ENCODE results near the gene SMC1B. TPM values are rescaled to one million over a fixed set of nuclear protein-coding genes. Genes with fewer than 3 reads are reported as not detected.

SMC1B gene
- not detected for total RNA-seq

DNA sequence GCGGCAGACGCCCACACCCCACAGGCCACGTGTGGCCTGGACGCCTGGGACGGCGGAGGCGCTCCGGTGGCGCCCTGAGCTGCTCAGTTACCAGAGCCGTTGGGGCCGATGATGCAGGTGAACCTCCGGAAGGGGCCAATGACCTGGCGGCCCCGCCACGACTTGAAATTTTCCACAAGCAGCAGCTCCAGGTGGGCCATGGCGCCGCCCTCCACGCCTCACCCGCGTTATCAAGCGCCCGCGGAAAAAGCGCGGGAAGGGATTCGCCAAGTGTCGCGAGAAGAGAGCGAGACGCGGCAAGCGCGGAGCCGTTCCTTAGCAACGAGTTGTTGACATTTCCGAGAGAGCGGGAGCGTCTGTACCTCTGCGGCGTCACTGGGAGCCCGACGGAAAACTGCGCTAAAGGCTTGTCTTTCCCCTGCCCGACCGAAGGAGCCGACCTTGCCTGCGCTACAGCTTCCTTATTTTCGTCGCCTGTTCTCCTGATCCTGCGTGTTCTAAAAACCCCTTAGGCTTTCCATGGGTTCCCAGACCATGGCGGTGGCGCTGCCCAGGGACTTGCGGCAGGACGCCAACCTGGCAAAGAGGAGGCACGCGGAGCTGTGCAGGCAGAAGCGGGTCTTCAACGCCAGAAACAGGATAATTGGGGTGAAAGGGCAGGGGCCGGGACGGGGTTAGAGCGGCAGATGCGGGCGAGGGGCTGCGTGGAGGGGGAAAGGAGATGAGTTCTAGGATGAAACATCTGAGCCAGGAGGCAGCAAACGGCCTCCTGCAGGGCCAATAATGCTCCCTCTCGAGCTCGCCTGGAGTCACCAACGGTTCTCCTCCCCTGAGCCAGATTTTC is at the start of gene SMC1B, which contains the start of gene RIBC2:
Gene SMC1B (minus strand): TSS at position 232 of the 844 bp plus-strand sequence. CDS start 32 bp downstream, at position 200.
Gene RIBC2 (plus strand): TSS at position 326 of the 844 bp plus-strand sequence. CDS start 194 bp downstream, at position 520.
- WGBS, 2 donors (ENCODE audit: low coverage in 1 of 2): 0 to 17% methylated on average over 3 to 68 of the region's 68 CpGs
- in situ Hi-C loops (cut with MboI; ENCODE audit: low pct_ligation_motif_present in 1 of 4, low pct_unique_long_range_greater_than_20kb in 1 of 4, low sequenced_read_pairs in 3 of 4): no loop called here
- Histone ChIP-seq H3K9me3 (no peaks in the 10 kb centered on the region), H3K27ac (peak within 1 kb of the TSS in 2 of 4 donors; percentile 18 to 42), H3K4me1 (peaks cover 7 to 13% (median 11%) of the 10 kb centered on the region in 4 donors), H3K36me3 (no peaks in the 10 kb centered on the region), H3K4me3 (peak within 1 kb of the TSS; percentile 24 to 51 (median 33)), H3K27me3 (no peaks in the 10 kb centered on the region)
- TF ChIP-seq CTCF (IDR thresholded peaks at IDR 0.05) (no peak), POLR2A (IDR thresholded peaks at IDR 0.05) (no peak), EP300 (IDR thresholded peaks at IDR 0.05; ENCODE audit: low read depth) (no peak), POLR2AphosphoS5 (IDR thresholded peaks at IDR 0.05) (no peak)
- DNase-seq: peak; percentile 80
- intact Hi-C loops (cut with DNase I; ENCODE audit: low total_unique reads): no loop called here

DNA sequence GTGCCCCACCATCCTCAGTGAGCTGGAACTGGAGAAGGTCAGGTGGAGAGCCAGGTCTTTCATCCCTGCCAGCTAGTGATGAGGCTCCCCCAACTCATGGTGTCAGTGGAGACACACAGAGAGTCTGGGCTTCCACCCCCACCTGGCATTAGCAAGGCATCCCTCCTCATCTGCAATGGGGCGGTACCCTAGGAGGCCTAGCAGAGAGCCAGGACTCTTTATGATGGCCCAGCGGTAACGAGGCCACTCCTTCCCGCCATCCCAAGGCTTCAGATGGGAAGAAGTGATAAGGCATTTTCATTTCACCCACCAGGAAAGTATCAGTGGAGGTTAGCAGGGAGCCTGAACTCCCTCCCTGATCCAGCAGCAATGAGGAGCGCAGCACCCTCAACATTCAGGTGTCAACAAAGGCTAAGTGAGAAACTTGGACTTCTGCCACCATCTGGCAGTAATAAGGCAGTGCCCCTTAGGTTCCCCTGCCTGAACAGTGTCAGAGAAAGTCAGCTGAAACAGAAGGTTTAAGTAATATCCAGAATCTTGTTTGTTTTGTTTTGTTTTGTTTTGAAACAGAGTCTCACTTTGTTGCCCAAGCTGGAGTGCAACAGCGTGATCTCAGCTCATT is 48.7 kb upstream of the SMC1B start:
- intact Hi-C loops (cut with DNase I; ENCODE audit: low total_unique reads) (no loop called here), in situ Hi-C loops (cut with MboI; ENCODE audit: low pct_ligation_motif_present in 1 of 4, low pct_unique_long_range_greater_than_20kb in 1 of 4, low sequenced_read_pairs in 3 of 4) (no loop called here)
- 65% methylated on average over 6 of the region's 6 CpGs; no CpG with 5 or more reads in 1 of the 2 donors for WGBS, 2 donors (ENCODE audit: low coverage in 1 of 2)
- DNase-seq: no peak
- Histone ChIP-seq H3K9me3 (no peaks in the 10 kb centered on the region), H3K4me1 (peaks cover 0 to 3% (median 0%) of the 10 kb centered on the region in 4 donors), H3K36me3 (no peaks in the 10 kb centered on the region), H3K27me3 (no peaks in the 10 kb centered on the region), H3K4me3 (no peak overlapping the region), H3K27ac (no peak overlapping the region)
- TF ChIP-seq CTCF (IDR thresholded peaks at IDR 0.05) (no peak), POLR2A (IDR thresholded peaks at IDR 0.05) (no peak), EP300 (IDR thresholded peaks at IDR 0.05; ENCODE audit: low read depth) (no peak), POLR2AphosphoS5 (IDR thresholded peaks at IDR 0.05) (no peak)

DNA sequence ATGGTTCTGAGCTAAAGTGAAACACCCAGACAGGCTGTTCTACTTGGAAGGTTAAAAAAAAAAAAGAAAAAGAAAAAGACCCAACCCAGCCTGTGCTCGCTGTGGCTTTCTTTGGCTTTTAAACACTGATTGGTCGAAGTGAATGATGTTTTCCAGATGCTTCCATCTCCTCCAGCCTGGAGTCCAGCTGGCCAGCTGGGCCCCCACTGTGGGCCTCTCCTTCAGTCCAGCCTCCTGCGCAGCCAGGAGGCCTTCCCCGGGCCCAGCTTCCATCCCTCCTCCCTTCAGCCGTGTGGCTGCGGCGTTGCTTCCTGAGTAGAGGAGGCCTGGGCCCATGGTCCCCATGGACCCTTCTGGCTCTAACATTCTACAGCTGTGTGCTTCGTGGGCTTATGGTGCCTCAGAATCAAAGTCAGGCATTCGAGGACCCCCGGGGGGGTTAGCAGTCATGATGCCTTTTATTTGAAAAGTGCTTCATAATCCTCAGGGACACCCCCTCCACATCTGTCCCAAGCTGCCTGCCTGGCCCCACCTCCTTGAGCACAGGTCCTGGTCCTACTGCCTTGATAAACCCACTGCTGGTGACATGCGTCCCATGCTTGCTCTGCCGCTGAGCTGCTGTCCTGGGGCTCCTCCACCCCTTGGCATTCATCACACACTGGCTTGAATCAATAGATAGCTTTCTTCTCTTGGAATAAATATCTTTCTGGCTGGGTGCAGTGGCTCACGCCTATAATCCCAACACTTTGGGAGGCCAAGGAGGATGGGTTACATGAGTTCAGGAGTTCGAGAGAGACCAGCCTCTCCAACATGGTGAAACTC is 47.1 kb upstream of the SMC1B start:
- Histone ChIP-seq H3K9me3 (no peaks in the 10 kb centered on the region), H3K27me3 (no peaks in the 10 kb centered on the region), H3K36me3 (no peaks in the 10 kb centered on the region), H3K4me1 (peaks cover 0 to 3% (median 0%) of the 10 kb centered on the region in 4 donors), H3K27ac (peak overlapping the region; percentile 58 to 74 (median 61)), H3K4me3 (no peak overlapping the region)
- no peak for TF ChIP-seq EP300 (IDR thresholded peaks at IDR 0.05; ENCODE audit: low read depth)
- no peak for TF ChIP-seq POLR2A (IDR thresholded peaks at IDR 0.05)
- peak in 2 of 3 donors; percentile 69 to 71 for TF ChIP-seq POLR2AphosphoS5 (IDR thresholded peaks at IDR 0.05)
- TF ChIP-seq CTCF (IDR thresholded peaks at IDR 0.05): no peak
- in situ Hi-C loops (cut with MboI; ENCODE audit: low pct_ligation_motif_present in 1 of 4, low pct_unique_long_range_greater_than_20kb in 1 of 4, low sequenced_read_pairs in 3 of 4) (no loop called here), intact Hi-C loops (cut with DNase I; ENCODE audit: low total_unique reads) (no loop called here)
- 69 to 72% methylated on average over 3 to 14 of the region's 14 CpGs for WGBS, 2 donors (ENCODE audit: low coverage in 1 of 2)
- DNase-seq: peak; percentile 36

Measured in transverse colon (tissue), 4 donors.